ENCODE measurements around the gene BCHE.

BCHE gene

GRCh38 chr3:165852711-165853110 is 15.5 kb upstream of the BCHE start:
- no peaks in the 10 kb centered on the region for H3K4me1 ChIP-seq (ENCODE audit: control insufficient read depth, insufficient read depth, low read length)
- H3K27me3 ChIP-seq (ENCODE audit: control insufficient read depth, insufficient read depth, low read length) = no peaks in the 10 kb centered on the region
- H3K36me3 ChIP-seq (ENCODE audit: insufficient read depth, low read length) = no peaks in the 10 kb centered on the region
- H3K9ac ChIP-seq (ENCODE audit: low read depth, low read length) = no peak overlapping the region
- H3K4me2 ChIP-seq (ENCODE audit: low read length) = no peak overlapping the region
- H3K9me3 ChIP-seq (replicated peaks; ENCODE audit: low read length) = no peaks in the 10 kb centered on the region
- no peak overlapping the region for H3K4me3 ChIP-seq (ENCODE audit: low read length)

GRCh38 chr3:165852191-165852590 is 15.0 kb upstream of the BCHE start:
- Histone ChIP-seq H3K4me1 (ENCODE audit: control insufficient read depth, insufficient read depth, low read length) (no peaks in the 10 kb centered on the region), H3K9me3 (replicated peaks; ENCODE audit: low read length) (no peaks in the 10 kb centered on the region), H3K4me3 (ENCODE audit: low read length) (no peak overlapping the region), H3K36me3 (ENCODE audit: insufficient read depth, low read length) (no peaks in the 10 kb centered on the region), H3K4me2 (ENCODE audit: low read length) (no peak overlapping the region), H3K27me3 (ENCODE audit: control insufficient read depth, insufficient read depth, low read length) (no peaks in the 10 kb centered on the region), H3K9ac (ENCODE audit: low read depth, low read length) (no peak overlapping the region)

- Histone ChIP-seq H3K36me3 (ENCODE audit: insufficient read depth, low read length) (no peaks in the 10 kb centered on the region), H3K4me3 (ENCODE audit: low read length) (no peak overlapping the region), H3K9ac (ENCODE audit: low read depth, low read length) (no peak overlapping the region), H3K9me3 (replicated peaks; ENCODE audit: low read length) (no peaks in the 10 kb centered on the region), H3K4me1 (ENCODE audit: control insufficient read depth, insufficient read depth, low read length) (no peaks in the 10 kb centered on the region), H3K27me3 (ENCODE audit: control insufficient read depth, insufficient read depth, low read length) (no peaks in the 10 kb centered on the region), H3K4me2 (ENCODE audit: low read length) (no peak overlapping the region)
Observed at GRCh38 chr3:165846056-165846455, 8.8 kb upstream of the BCHE start.

- Histone ChIP-seq H3K9ac (ENCODE audit: low read depth, low read length) (no peak overlapping the region), H3K27me3 (ENCODE audit: control insufficient read depth, insufficient read depth, low read length) (no peaks in the 10 kb centered on the region), H3K4me3 (ENCODE audit: low read length) (no peak overlapping the region)
Observed at GRCh38 chr3:165839296-165840076, 2.3 kb upstream of the BCHE start.

GRCh38 chr3:165837801-165838200 is 578 bp upstream of the BCHE start:
- no peaks in the 10 kb centered on the region for H3K36me3 ChIP-seq (ENCODE audit: insufficient read depth, low read length)
- no peaks in the 10 kb centered on the region for H3K9me3 ChIP-seq (replicated peaks; ENCODE audit: low read length)
- H3K9ac ChIP-seq (ENCODE audit: low read depth, low read length) = no peak overlapping the region
- H3K4me1 ChIP-seq (ENCODE audit: control insufficient read depth, insufficient read depth, low read length) = no peaks in the 10 kb centered on the region
- H3K4me3 ChIP-seq (ENCODE audit: low read length) = no peak overlapping the region
- no peak overlapping the region for H3K4me2 ChIP-seq (ENCODE audit: low read length)
- H3K27me3 ChIP-seq (ENCODE audit: control insufficient read depth, insufficient read depth, low read length) = no peaks in the 10 kb centered on the region

More at GRCh38 chr3:165839296-165840076, 2.3 kb upstream of the BCHE start:
- Histone ChIP-seq H3K36me3 (ENCODE audit: insufficient read depth, low read length) (no peaks in the 10 kb centered on the region), H3K9me3 (replicated peaks; ENCODE audit: low read length) (no peaks in the 10 kb centered on the region), H3K4me1 (ENCODE audit: control insufficient read depth, insufficient read depth, low read length) (no peaks in the 10 kb centered on the region), H3K4me2 (ENCODE audit: low read length) (no peak overlapping the region)

- no peak overlapping the region for H3K4me3 ChIP-seq (ENCODE audit: low read length)
- no peaks in the 10 kb centered on the region for H3K36me3 ChIP-seq (ENCODE audit: insufficient read depth, low read length)
- H3K4me2 ChIP-seq (ENCODE audit: low read length) = no peak overlapping the region
- no peaks in the 10 kb centered on the region for H3K4me1 ChIP-seq (ENCODE audit: control insufficient read depth, insufficient read depth, low read length)
- no peaks in the 10 kb centered on the region for H3K27me3 ChIP-seq (ENCODE audit: control insufficient read depth, insufficient read depth, low read length)
- H3K9me3 ChIP-seq (replicated peaks; ENCODE audit: low read length) = no peaks in the 10 kb centered on the region
- H3K9ac ChIP-seq (ENCODE audit: low read depth, low read length) = no peak overlapping the region
Observed at GRCh38 chr3:165835431-165835830, 1.8 kb downstream of the BCHE start.

GRCh38 chr3:165830746-165831145 is 6.5 kb downstream of the BCHE start:
- Histone ChIP-seq H3K4me2 (ENCODE audit: low read length) (no peak overlapping the region), H3K4me1 (ENCODE audit: control insufficient read depth, insufficient read depth, low read length) (no peaks in the 10 kb centered on the region), H3K36me3 (ENCODE audit: insufficient read depth, low read length) (no peaks in the 10 kb centered on the region), H3K9me3 (replicated peaks; ENCODE audit: low read length) (no peaks in the 10 kb centered on the region), H3K4me3 (ENCODE audit: low read length) (no peak overlapping the region), H3K9ac (ENCODE audit: low read depth, low read length) (no peak overlapping the region), H3K27me3 (ENCODE audit: control insufficient read depth, insufficient read depth, low read length) (no peaks in the 10 kb centered on the region)

- no peak overlapping the region for H3K4me2 ChIP-seq (ENCODE audit: low read length)
- no peaks in the 10 kb centered on the region for H3K36me3 ChIP-seq (ENCODE audit: insufficient read depth, low read length)
- no peaks in the 10 kb centered on the region for H3K9me3 ChIP-seq (replicated peaks; ENCODE audit: low read length)
- H3K9ac ChIP-seq (ENCODE audit: low read depth, low read length) = no peak overlapping the region
- no peak overlapping the region for H3K4me3 ChIP-seq (ENCODE audit: low read length)
- H3K27me3 ChIP-seq (ENCODE audit: control insufficient read depth, insufficient read depth, low read length) = no peaks in the 10 kb centered on the region
- H3K4me1 ChIP-seq (ENCODE audit: control insufficient read depth, insufficient read depth, low read length) = no peaks in the 10 kb centered on the region
Observed at GRCh38 chr3:165827883-165828282, 9.3 kb downstream of the BCHE start.

GRCh38 chr3:165827233-165827632 is 10.0 kb downstream of the BCHE start:
- H3K9ac ChIP-seq (ENCODE audit: low read depth, low read length) = no peak overlapping the region
- no peak overlapping the region for H3K4me3 ChIP-seq (ENCODE audit: low read length)
- no peaks in the 10 kb centered on the region for H3K36me3 ChIP-seq (ENCODE audit: insufficient read depth, low read length)
- H3K27me3 ChIP-seq (ENCODE audit: control insufficient read depth, insufficient read depth, low read length) = no peaks in the 10 kb centered on the region
- H3K4me1 ChIP-seq (ENCODE audit: control insufficient read depth, insufficient read depth, low read length) = no peaks in the 10 kb centered on the region
- no peaks in the 10 kb centered on the region for H3K9me3 ChIP-seq (replicated peaks; ENCODE audit: low read length)
- H3K4me2 ChIP-seq (ENCODE audit: low read length) = no peak overlapping the region

- no peak overlapping the region for H3K4me2 ChIP-seq (ENCODE audit: low read length)
- no peaks in the 10 kb centered on the region for H3K4me1 ChIP-seq (ENCODE audit: control insufficient read depth, insufficient read depth, low read length)
- no peak overlapping the region for H3K4me3 ChIP-seq (ENCODE audit: low read length)
- no peaks in the 10 kb centered on the region for H3K27me3 ChIP-seq (ENCODE audit: control insufficient read depth, insufficient read depth, low read length)
- no peaks in the 10 kb centered on the region for H3K36me3 ChIP-seq (ENCODE audit: insufficient read depth, low read length)
- H3K9me3 ChIP-seq (replicated peaks; ENCODE audit: low read length) = no peaks in the 10 kb centered on the region
- H3K9ac ChIP-seq (ENCODE audit: low read depth, low read length) = no peak overlapping the region
Observed at GRCh38 chr3:165820671-165821123, 16.5 kb downstream of the BCHE start.

GRCh38 chr3:165817160-165817709 is 20.0 kb downstream of the BCHE start:
- Histone ChIP-seq H3K27me3 (ENCODE audit: control insufficient read depth, insufficient read depth, low read length) (no peaks in the 10 kb centered on the region), H3K4me2 (ENCODE audit: low read length) (no peak overlapping the region), H3K9me3 (replicated peaks; ENCODE audit: low read length) (no peaks in the 10 kb centered on the region)

GRCh38 chr3:165816209-165816608 is 21.0 kb downstream of the BCHE start:
- Histone ChIP-seq H3K4me2 (ENCODE audit: low read length) (no peak overlapping the region), H3K9ac (ENCODE audit: low read depth, low read length) (no peak overlapping the region), H3K36me3 (ENCODE audit: insufficient read depth, low read length) (no peaks in the 10 kb centered on the region), H3K27me3 (ENCODE audit: control insufficient read depth, insufficient read depth, low read length) (no peaks in the 10 kb centered on the region), H3K4me3 (ENCODE audit: low read length) (no peak overlapping the region), H3K9me3 (replicated peaks; ENCODE audit: low read length) (no peaks in the 10 kb centered on the region), H3K4me1 (ENCODE audit: control insufficient read depth, insufficient read depth, low read length) (no peaks in the 10 kb centered on the region)

More at GRCh38 chr3:165817160-165817709, 20.0 kb downstream of the BCHE start:
- H3K4me3 ChIP-seq (ENCODE audit: low read length) = no peak overlapping the region
- no peak overlapping the region for H3K9ac ChIP-seq (ENCODE audit: low read depth, low read length)
- H3K36me3 ChIP-seq (ENCODE audit: insufficient read depth, low read length) = no peaks in the 10 kb centered on the region
- no peaks in the 10 kb centered on the region for H3K4me1 ChIP-seq (ENCODE audit: control insufficient read depth, insufficient read depth, low read length)
